GM21390 (cell line): ENCODE results near the gene KRTAP20-4.

ENCODE experiments used
- ATAC-seq: cut with Tn5 transposase; IDR thresholded peaks from one replicate; pipeline ENCODE4 v1.9.1; 2021; ENCODE audit not compliant: unreplicated experiment

KRTAP20-4 gene

GRCh38 chr21:30620522-30620921 is at the start of gene KRTAP20-4:
TSS of gene KRTAP20-4 (plus strand) at chr21:30620627.
- ATAC-seq, result no peak

- ATAC-seq, result no peak
Measured at GRCh38 chr21:30577766-30578165, 42.7 kb upstream of the KRTAP20-4 start.

GRCh38 chr21:30579346-30579745 is 41.1 kb upstream of the KRTAP20-4 start:
- no peak for ATAC-seq

GRCh38 chr21:30580132-30580531 is 40.3 kb upstream of the KRTAP20-4 start:
- no peak for ATAC-seq

- no peak for ATAC-seq
Measured at GRCh38 chr21:30582870-30583269, 37.6 kb upstream of the KRTAP20-4 start.

GRCh38 chr21:30590297-30590696 is 30.1 kb upstream of the KRTAP20-4 start, which contains the start of gene KRTAP22-2:
TSS of gene KRTAP22-2 (minus strand) at chr21:30590397.
- ATAC-seq, result no peak

GRCh38 chr21:30592140-30592539 is 28.3 kb upstream of the KRTAP20-4 start, which contains the start of gene KRTAP6-3:
TSS of gene KRTAP6-3 (plus strand) at chr21:30592440. CDS start at chr21:30592446, 6 bp downstream.
- no peak for ATAC-seq

- no peak for ATAC-seq
Measured at GRCh38 chr21:30598802-30599201, 21.6 kb upstream of the KRTAP20-4 start, which contains the start of gene KRTAP6-2. TSS of gene KRTAP6-2 (minus strand) at chr21:30598902. CDS start at chr21:30598874, 28 bp downstream.

- no peak for ATAC-seq
Measured at GRCh38 chr21:30600787-30601186, 19.6 kb upstream of the KRTAP20-4 start, which contains the start of gene KRTAP22-1. TSS of gene KRTAP22-1 (plus strand) at chr21:30601087.

- no peak for ATAC-seq
Measured at GRCh38 chr21:30605968-30606367, 14.5 kb upstream of the KRTAP20-4 start.

- no peak for ATAC-seq
Measured at GRCh38 chr21:30612132-30612531, 8.3 kb upstream of the KRTAP20-4 start.

GRCh38 chr21:30613836-30614235 is 6.6 kb upstream of the KRTAP20-4 start, which contains the start of gene KRTAP6-1:
TSS of gene KRTAP6-1 (minus strand) at chr21:30613930. CDS start at chr21:30613904, 26 bp downstream.
- no peak for ATAC-seq

GRCh38 chr21:30615199-30615598 is 5.2 kb upstream of the KRTAP20-4 start:
- ATAC-seq, result no peak

- no peak for ATAC-seq
Measured at GRCh38 chr21:30616125-30616524, 4.3 kb upstream of the KRTAP20-4 start, which contains the start of gene KRTAP20-1. TSS of gene KRTAP20-1 (plus strand) at chr21:30616425. CDS start at chr21:30616455, 30 bp downstream.

GRCh38 chr21:30620080-30620479 is 347 bp upstream of the KRTAP20-4 start:
- ATAC-seq, result no peak

GRCh38 chr21:30623362-30623761 is 2.9 kb downstream of the KRTAP20-4 start:
- no peak for ATAC-seq

- ATAC-seq, result no peak
Measured at GRCh38 chr21:30625449-30626165, 5.2 kb downstream of the KRTAP20-4 start.

GRCh38 chr21:30628109-30628508 is 7.7 kb downstream of the KRTAP20-4 start:
- ATAC-seq, result no peak

- ATAC-seq, result no peak
Measured at GRCh38 chr21:30629200-30629599, 8.8 kb downstream of the KRTAP20-4 start.

GRCh38 chr21:30634906-30635305 is 14.5 kb downstream of the KRTAP20-4 start, which contains the start of gene KRTAP20-2:
TSS of gene KRTAP20-2 (plus strand) at chr21:30635206. CDS start at chr21:30635264, 58 bp downstream.
- ATAC-seq, result no peak

GRCh38 chr21:30638686-30639085 is 18.3 kb downstream of the KRTAP20-4 start:
- ATAC-seq, result no peak

GRCh38 chr21:30642564-30642963 is 22.1 kb downstream of the KRTAP20-4 start, which contains the start of gene KRTAP20-3:
TSS of gene KRTAP20-3 (plus strand) at chr21:30642864.
- no peak for ATAC-seq
